Stomach smooth muscle (tissue), 2 donors: ENCODE measurements around the gene SLC24A4.

Experiments used
- H3K27ac ChIP-seq: one replicate; pipeline ENCODE4 v1.7.0; 2013; ENCODE audit warnings: mild to moderate bottlenecking, low read length, inconsistent platforms
- H3K27me3 ChIP-seq, 2 donors: one replicate each; pipeline ENCODE4 v1.7.0; 2013; ENCODE audit warnings: low read length in 2 of 2; ENCODE audit not compliant: insufficient read depth in 2 of 2, control insufficient read depth in 1 of 2
- H3K36me3 ChIP-seq, 2 donors: one replicate each; pipeline ENCODE4 v1.7.0; 2013; ENCODE audit warnings: low read length in 2 of 2; ENCODE audit not compliant: control insufficient read depth in 2 of 2, insufficient read depth in 2 of 2
- H3K4me1 ChIP-seq: one replicate; pipeline ENCODE4 v1.7.0; 2013; ENCODE audit warnings: low read length; ENCODE audit not compliant: control insufficient read depth, insufficient read depth
- H3K4me3 ChIP-seq, 2 donors: one replicate each; pipeline ENCODE4 v1.7.0; 2013; ENCODE audit warnings: low read length in 2 of 2
- H3K9ac ChIP-seq, 2 donors: one replicate each; pipeline ENCODE4 v1.7.0; 2013; ENCODE audit warnings: low read length in 2 of 2, mild to moderate bottlenecking in 1 of 2
- H3K9me3 ChIP-seq, 2 donors: one replicate each; pipeline ENCODE4 v1.7.0; 2013; ENCODE audit warnings: low read length in 2 of 2; ENCODE audit not compliant: control insufficient read depth in 2 of 2
- donor health status: healthy.
- donor health status: Pancreatic carcinoma.

The SLC24A4 gene

GRCh38 chr14:92437309-92437708 lies 114.3 kb downstream of the SLC24A4 start:
- Histone ChIP-seq H3K9me3 (peaks cover 0 to 3% of the 10 kb centered on the region in 2 donors), H3K4me3 (no peak overlapping the region), H3K36me3 (no peaks in the 10 kb centered on the region), H3K4me1 (no peaks in the 10 kb centered on the region), H3K27ac (no peak overlapping the region), H3K27me3 (no peaks in the 10 kb centered on the region), H3K9ac (no peak overlapping the region)

GRCh38 chr14:92437729-92438285 lies 114.8 kb downstream of the SLC24A4 start:
- H3K4me1 ChIP-seq, result no peaks in the 10 kb centered on the region
- no peak overlapping the region for H3K9ac ChIP-seq
- H3K27ac ChIP-seq, result no peak overlapping the region
- H3K36me3 ChIP-seq, result no peaks in the 10 kb centered on the region
- H3K9me3 ChIP-seq, result peaks cover 0 to 3% of the 10 kb centered on the region in 2 donors
- H3K4me3 ChIP-seq, result no peak overlapping the region
- H3K27me3 ChIP-seq, result no peaks in the 10 kb centered on the region

DNA sequence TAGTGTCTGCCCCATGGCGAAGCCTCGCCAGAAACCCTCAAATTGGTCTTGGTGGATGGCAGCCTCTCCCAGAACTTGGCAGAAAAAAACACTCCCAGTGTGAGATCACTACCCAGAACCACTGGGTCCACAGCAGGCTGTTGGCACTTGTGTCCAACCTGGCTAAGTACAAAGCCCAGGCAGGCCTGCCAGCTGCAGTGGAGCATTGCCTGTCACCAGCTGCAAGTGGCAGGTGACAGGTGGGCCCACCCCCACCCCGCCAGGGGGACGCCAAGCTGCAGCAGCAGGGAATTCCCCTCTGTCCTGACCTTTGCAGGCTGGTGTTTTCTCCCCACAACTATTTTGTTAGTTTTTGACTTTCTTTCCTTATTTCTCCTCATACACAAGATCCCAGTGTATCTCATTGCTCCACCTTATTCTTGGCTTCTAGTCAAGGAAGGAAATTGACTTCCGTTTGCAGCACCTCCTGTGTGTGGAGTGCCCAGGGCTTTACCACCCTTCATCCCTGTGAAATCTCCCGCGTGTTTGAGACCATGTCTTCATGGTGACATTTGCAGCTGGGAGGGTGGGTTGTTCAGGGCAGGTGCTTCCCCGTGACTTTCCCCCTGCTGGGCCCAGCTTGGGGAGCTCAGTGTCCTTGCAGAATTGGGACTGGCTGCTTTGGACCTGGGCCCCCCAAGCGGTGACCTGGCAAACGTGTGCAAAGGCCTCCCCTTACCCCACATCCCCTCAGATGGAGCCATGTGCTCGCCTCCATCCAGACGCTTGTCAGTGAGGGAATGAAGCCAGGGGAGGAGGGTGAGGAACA lies 116.8 kb downstream of the SLC24A4 start:
- no peak overlapping the region for H3K9ac ChIP-seq
- H3K36me3 ChIP-seq, result no peaks in the 10 kb centered on the region
- H3K4me3 ChIP-seq, result no peak overlapping the region
- H3K27ac ChIP-seq, result no peak overlapping the region
- peaks cover 0 to 3% of the 10 kb centered on the region in 2 donors for H3K9me3 ChIP-seq
- no peaks in the 10 kb centered on the region for H3K27me3 ChIP-seq
- H3K4me1 ChIP-seq, result no peaks in the 10 kb centered on the region

DNA sequence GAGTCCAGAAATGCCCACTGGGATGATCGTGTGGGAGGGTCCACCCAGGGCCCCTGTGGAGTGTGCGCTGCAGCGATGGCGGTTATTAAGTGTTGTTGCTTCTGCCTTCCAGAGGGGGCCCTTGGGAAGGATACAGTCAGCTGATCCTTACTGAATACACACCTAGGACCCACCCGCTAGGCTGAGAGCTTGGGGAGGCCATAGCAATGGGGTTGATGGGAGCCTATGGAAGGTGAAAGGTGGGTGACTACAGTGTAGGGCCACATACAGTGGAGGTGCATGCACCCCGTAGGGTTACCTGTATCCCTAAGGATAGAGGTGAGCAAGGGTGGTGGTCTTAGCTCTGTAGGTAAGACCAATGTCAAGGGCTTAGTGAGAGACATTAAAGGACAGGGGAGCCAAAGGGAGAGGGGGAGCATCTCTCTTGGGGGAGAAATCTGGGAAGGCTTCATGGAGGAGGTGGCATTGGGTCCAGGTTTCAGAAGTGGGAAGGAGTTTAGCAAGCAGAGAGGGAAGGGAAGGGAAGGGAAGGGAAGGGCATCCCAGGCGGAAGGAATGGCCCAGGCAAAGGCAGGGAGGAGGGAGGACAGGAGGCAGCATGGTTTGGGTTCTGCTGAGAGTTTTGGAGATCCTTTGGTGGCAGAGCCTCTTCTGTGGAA lies 117.5 kb downstream of the SLC24A4 start:
- H3K9me3 ChIP-seq, result peaks cover 0 to 3% of the 10 kb centered on the region in 2 donors
- no peaks in the 10 kb centered on the region for H3K4me1 ChIP-seq
- no peak overlapping the region for H3K4me3 ChIP-seq
- no peak overlapping the region for H3K27ac ChIP-seq
- H3K36me3 ChIP-seq, result no peaks in the 10 kb centered on the region
- no peak overlapping the region for H3K9ac ChIP-seq
- no peaks in the 10 kb centered on the region for H3K27me3 ChIP-seq

- Histone ChIP-seq H3K27ac (no peak overlapping the region), H3K4me3 (no peak overlapping the region), H3K27me3 (no peaks in the 10 kb centered on the region), H3K9ac (no peak overlapping the region), H3K9me3 (no peaks in the 10 kb centered on the region), H3K36me3 (no peaks in the 10 kb centered on the region), H3K4me1 (no peaks in the 10 kb centered on the region)
These were observed 119.0 kb downstream of the SLC24A4 start for GRCh38 chr14:92441751-92442504.

DNA sequence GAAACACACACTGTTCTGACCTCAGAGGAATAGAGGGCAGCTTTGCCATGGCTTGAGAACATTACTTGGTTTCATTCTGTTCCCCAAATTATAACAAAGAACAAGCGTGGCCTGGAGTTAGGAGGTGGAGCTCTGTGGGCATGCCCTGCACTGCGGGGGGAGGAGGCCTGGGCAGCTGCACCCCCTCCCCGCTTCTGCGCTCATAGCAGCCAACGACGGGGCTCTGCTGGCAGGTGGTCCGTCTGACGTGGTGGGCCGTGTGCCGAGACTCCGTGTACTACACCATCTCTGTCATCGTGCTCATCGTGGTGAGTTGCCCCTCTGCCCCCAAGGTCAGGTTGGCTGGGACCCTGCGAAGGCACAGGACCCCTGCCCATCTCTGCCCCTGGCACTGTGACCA lies 120.2 kb downstream of the SLC24A4 start:
- no peaks in the 10 kb centered on the region for H3K9me3 ChIP-seq
- H3K4me3 ChIP-seq, result no peak overlapping the region
- H3K9ac ChIP-seq, result no peak overlapping the region
- no peaks in the 10 kb centered on the region for H3K4me1 ChIP-seq
- no peak overlapping the region for H3K27ac ChIP-seq
- no peaks in the 10 kb centered on the region for H3K36me3 ChIP-seq
- no peaks in the 10 kb centered on the region for H3K27me3 ChIP-seq

DNA sequence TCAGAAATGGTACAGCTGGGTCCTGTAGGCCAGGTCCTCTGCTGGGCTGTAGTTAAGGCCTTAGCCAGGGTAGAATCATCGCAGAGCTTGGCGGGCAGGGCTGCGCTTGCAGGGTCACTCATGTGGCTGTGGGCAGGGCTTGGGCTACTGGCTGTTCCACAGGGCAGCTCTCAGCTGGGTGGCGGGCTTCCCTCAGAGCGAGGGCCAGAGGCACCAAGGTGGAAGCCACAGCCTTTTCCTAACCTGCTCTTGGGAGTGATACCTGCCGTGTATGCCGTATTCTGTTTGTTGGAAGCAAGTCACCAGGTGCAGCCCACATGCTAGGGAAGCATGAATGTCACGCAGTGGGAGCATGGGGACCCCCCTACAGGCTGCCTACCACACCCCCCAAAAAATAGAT lies 120.8 kb downstream of the SLC24A4 start:
- Histone ChIP-seq H3K4me3 (no peak overlapping the region), H3K36me3 (no peaks in the 10 kb centered on the region), H3K27ac (no peak overlapping the region), H3K9ac (no peak overlapping the region), H3K4me1 (no peaks in the 10 kb centered on the region), H3K9me3 (no peaks in the 10 kb centered on the region), H3K27me3 (no peaks in the 10 kb centered on the region)

DNA sequence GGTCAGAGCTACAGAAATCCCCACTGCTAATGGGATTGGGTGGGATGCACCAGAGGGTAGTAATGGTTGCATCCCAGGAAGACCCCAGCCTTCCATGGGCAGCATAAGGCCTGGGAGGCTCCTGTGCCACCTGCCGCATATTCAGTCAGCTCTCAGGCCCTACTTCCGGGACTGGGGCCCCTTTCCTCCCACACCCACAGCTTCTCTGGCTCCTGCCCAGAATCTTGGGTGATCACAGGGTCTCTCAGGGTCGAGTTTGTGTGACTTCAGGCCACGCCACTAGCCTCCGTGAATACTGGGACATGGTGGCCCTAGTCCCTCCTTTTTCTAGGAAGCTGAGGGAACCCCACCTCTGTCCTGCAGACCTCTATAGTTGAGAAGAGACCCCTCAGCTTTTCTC lies 123.8 kb downstream of the SLC24A4 start:
- Histone ChIP-seq H3K4me1 (peaks cover 3% of the 10 kb centered on the region), H3K9ac (no peak overlapping the region), H3K27me3 (no peaks in the 10 kb centered on the region), H3K36me3 (no peaks in the 10 kb centered on the region), H3K4me3 (no peak overlapping the region), H3K27ac (no peak overlapping the region), H3K9me3 (no peaks in the 10 kb centered on the region)

- Histone ChIP-seq H3K27me3 (no peaks in the 10 kb centered on the region), H3K9me3 (no peaks in the 10 kb centered on the region), H3K36me3 (no peaks in the 10 kb centered on the region), H3K9ac (no peak overlapping the region), H3K27ac (no peak overlapping the region), H3K4me3 (no peak overlapping the region), H3K4me1 (peaks cover 3% of the 10 kb centered on the region)
These were observed 124.6 kb downstream of the SLC24A4 start for GRCh38 chr14:92447416-92448197.

DNA sequence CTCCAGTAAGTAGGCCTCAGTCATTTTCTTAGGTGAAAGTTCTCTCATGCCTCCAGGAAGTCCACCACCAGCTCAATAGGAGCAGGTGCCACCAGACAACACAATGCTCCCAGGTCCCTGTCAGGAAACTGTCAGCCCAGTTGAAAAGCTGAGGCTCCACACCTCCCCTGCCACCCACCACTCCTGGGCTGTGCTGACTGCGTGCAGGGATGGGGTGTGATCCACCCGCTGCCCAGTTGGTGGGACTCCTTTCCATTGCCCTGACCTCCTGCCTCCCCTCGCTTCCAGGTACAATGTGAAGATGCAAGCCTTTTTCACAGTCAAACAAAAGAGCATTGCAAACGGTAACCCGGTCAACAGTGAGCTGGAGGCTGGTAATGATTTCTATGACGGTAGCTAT lies 125.8 kb downstream of the SLC24A4 start:
- H3K9ac ChIP-seq, result no peak overlapping the region
- no peaks in the 10 kb centered on the region for H3K9me3 ChIP-seq
- H3K27ac ChIP-seq, result no peak overlapping the region
- H3K36me3 ChIP-seq, result no peaks in the 10 kb centered on the region
- H3K27me3 ChIP-seq, result no peaks in the 10 kb centered on the region
- no peak overlapping the region for H3K4me3 ChIP-seq
- peaks cover 3% of the 10 kb centered on the region for H3K4me1 ChIP-seq
